Liver (tissue), 9 donors: ENCODE results near the gene NOP16. TPM values are rescaled to one million over a fixed set of nuclear protein-coding genes. Genes with fewer than 3 reads are reported as not detected.
A peak's percentile ranks its signal among the peaks of the same experiment; 100 is the strongest.

ENCODE experiments used
- DNase-seq: peaks from one replicate; pipeline ENCODE4 v3.0.0-alpha.2; 2017; ENCODE audit warnings: low spot score
- H3K27ac ChIP-seq, 2 donors: one replicate each; pipeline ENCODE4 v1.7.0; 2013; ENCODE audit warnings: inconsistent platforms in 2 of 2, low read length in 2 of 2, control low read depth in 1 of 2, low read depth in 1 of 2, mild to moderate bottlenecking in 1 of 2
- H3K27me3 ChIP-seq, 4 donors: one replicate each; pipeline versions ENCODE4 v1.6.1 to v1.7.0; 2013; ENCODE audit warnings: low read length in 3 of 4, inconsistent platforms in 1 of 4, mild to moderate bottlenecking in 1 of 4, moderate library complexity in 1 of 4; ENCODE audit not compliant: control insufficient read depth in 4 of 4, insufficient read depth in 4 of 4
- H3K36me3 ChIP-seq, 4 donors: one replicate each; pipeline versions ENCODE4 v1.6.1 to v1.7.0; 2013; ENCODE audit warnings: low read length in 3 of 4, mild to moderate bottlenecking in 3 of 4, low read depth in 1 of 4, moderate library complexity in 1 of 4; ENCODE audit not compliant: control insufficient read depth in 4 of 4, insufficient read depth in 3 of 4
- H3K4me1 ChIP-seq, 4 donors: one replicate each; pipeline versions ENCODE4 v1.6.1 to v1.7.0; 2013; ENCODE audit warnings: low read length in 3 of 4, mild to moderate bottlenecking in 3 of 4, moderate library complexity in 1 of 4; ENCODE audit not compliant: control insufficient read depth in 4 of 4, insufficient read depth in 4 of 4
- H3K4me3 ChIP-seq, 3 donors: one replicate each; pipeline versions ENCODE4 v1.6.1 to v1.7.0; 2013; ENCODE audit warnings: low read length in 3 of 3, control low read depth in 1 of 3, low read depth in 1 of 3, mild to moderate bottlenecking in 1 of 3
- H3K9ac ChIP-seq, 2 donors: one replicate each; pipeline ENCODE4 v1.7.0; 2013; ENCODE audit warnings: low read length in 2 of 2, mild to moderate bottlenecking in 2 of 2, moderate library complexity in 2 of 2, control low read depth in 1 of 2, low read depth in 1 of 2
- H3K9me3 ChIP-seq, 4 donors: one replicate each; pipeline versions ENCODE4 v1.6.1 to v1.7.0; 2013; ENCODE audit warnings: low read length in 3 of 4; ENCODE audit not compliant: control insufficient read depth in 4 of 4
- ATF3 ChIP-seq: IDR thresholded peaks from 2 replicates; pipeline ENCODE4 v1.6.1; 2016; ENCODE audit warnings: antibody characterized with exemption
- FOXA1 ChIP-seq: IDR thresholded peaks from 2 replicates; pipeline ENCODE4 v1.6.1; 2016; ENCODE audit warnings: antibody characterized with exemption
- GABPA ChIP-seq, 2 donors: IDR thresholded peaks in 1 of 2; conservative IDR thresholded peaks in 1 of 2; 2 replicates each; pipeline ENCODE4 v1.6.1; 2016; ENCODE audit warnings: antibody characterized with exemption in 2 of 2, mild to moderate bottlenecking in 1 of 2, moderate library complexity in 1 of 2
- HNF4A ChIP-seq, 2 donors: conservative IDR thresholded peaks; 2 replicates each; pipeline ENCODE4 v1.6.1; 2016; ENCODE audit warnings: antibody characterized with exemption in 2 of 2, mild to moderate bottlenecking in 2 of 2
- HNF4G ChIP-seq: IDR thresholded peaks from 2 replicates; pipeline ENCODE4 v1.6.1; 2016; ENCODE audit warnings: antibody characterized with exemption
- JUND ChIP-seq, 2 donors: IDR thresholded peaks; 2 replicates each; pipeline ENCODE4 v1.6.1; 2016; ENCODE audit warnings: antibody characterized with exemption in 2 of 2
- MAX ChIP-seq: IDR thresholded peaks from 2 replicates; pipeline ENCODE4 v1.6.1; 2016; ENCODE audit warnings: antibody characterized with exemption
- RAD21 ChIP-seq, 2 donors: IDR thresholded peaks; 2 replicates each; pipeline ENCODE4 v1.6.1; 2016; ENCODE audit warnings: antibody characterized with exemption in 2 of 2, mild to moderate bottlenecking in 2 of 2
- REST ChIP-seq: IDR thresholded peaks from 2 replicates; pipeline ENCODE4 v1.6.1; 2016; ENCODE audit warnings: antibody characterized with exemption, mild to moderate bottlenecking
- RXRA ChIP-seq, 2 donors: IDR thresholded peaks; 2 replicates each; pipeline ENCODE4 v1.6.1; 2017 to 2018; ENCODE audit warnings: antibody characterized with exemption in 2 of 2, mild to moderate bottlenecking in 1 of 2
- SP1 ChIP-seq: IDR thresholded peaks from 2 replicates; pipeline ENCODE4 v1.6.1; 2018; ENCODE audit warnings: antibody characterized with exemption, mild to moderate bottlenecking
- TAF1 ChIP-seq: conservative IDR thresholded peaks from 2 replicates; pipeline ENCODE4 v1.6.1; 2016; ENCODE audit warnings: antibody characterized with exemption, mild to moderate bottlenecking
- YY1 ChIP-seq: IDR thresholded peaks from 2 replicates; pipeline ENCODE4 v1.6.1; 2016; ENCODE audit warnings: antibody characterized with exemption, mild to moderate bottlenecking
- ZBTB33 ChIP-seq: IDR thresholded peaks from 2 replicates; pipeline ENCODE4 v1.6.1; 2016; ENCODE audit warnings: antibody characterized with exemption
- WGBS: extraction: QIAGEN DNeasy Blood & Tissue Kit; methylation state at CpG from one replicate; pipeline ENCODE4 v1.1.7; 2013; 5-methylcytosine and 5-hydroxymethylcytosine counted together
- polyA plus RNA-seq, 2 donors: library from polyadenylated mRNA; stranded (reverse) in 1 of 2; unstranded in 1 of 2; fragments of 200-250 nt in 1 of 2; fragments of >200 nt in 1 of 2; fragmentation: Nextera tagmentation in 1 of 2; extraction: Ambion mirVana in 1 of 2; gene quantifications; one replicate each; pipeline versions ENCODE4 v1.2.1 to v1.2.3, GENCODE V29; 2013 to 2015
- total RNA-seq, 2 donors: library from RNA; depleted of rRNA; stranded (reverse); fragments of >200 nt; gene quantifications; one replicate each; pipeline ENCODE4 v1.2.3, GENCODE V29; 2014
- donor health status: healthy.
- donor health status: healthy.
- donor health status: healthy.
- donor health status: healthy.
- donor health status: healthy.

NOP16 gene
- total and polyA plus RNA-seq, 4 donors, result 6.1 to 41.2 (median 17.2) TPM

- H3K27ac ChIP-seq, result no peak overlapping the region
- peaks cover 3 to 29% (median 24%) of the 10 kb centered on the region in 4 donors for H3K36me3 ChIP-seq
- H3K4me3 ChIP-seq, result no peak overlapping the region
- WGBS, result 90% methylated on average over 2 of the region's 2 CpGs
- peaks cover 9 to 45% (median 36%) of the 10 kb centered on the region in 4 donors for H3K4me1 ChIP-seq
- H3K9me3 ChIP-seq, result no peaks in the 10 kb centered on the region
- H3K27me3 ChIP-seq, result no peaks in the 10 kb centered on the region
- TF ChIP-seq TAF1 (no peak), HNF4A (conservative IDR thresholded peaks at IDR 0.05) (no peak), REST (no peak)
- no peak overlapping the region for H3K9ac ChIP-seq
- no peak for DNase-seq
Measured at GRCh38 chr5:176342766-176343458, 45.5 kb downstream of the NOP16 start.

GRCh38 chr5:176342158-176342483, 46.3 kb downstream of the NOP16 start:
- H3K36me3 ChIP-seq, result peaks cover 0 to 22% (median 20%) of the 10 kb centered on the region in 4 donors

GRCh38 chr5:176341325-176342157, 46.9 kb downstream of the NOP16 start:
- Histone ChIP-seq H3K27me3 (no peaks in the 10 kb centered on the region), H3K36me3 (peaks cover 0 to 20% (median 17%) of the 10 kb centered on the region in 4 donors), H3K4me1 (peaks cover 9 to 51% (median 39%) of the 10 kb centered on the region in 4 donors), H3K4me3 (no peak overlapping the region), H3K9me3 (no peaks in the 10 kb centered on the region), H3K27ac (peak overlapping the region; percentile 0 to 28), H3K9ac (no peak overlapping the region)
- DNase-seq, result peak; percentile 68
- WGBS, result 50% methylated on average over 2 of the region's 2 CpGs
- peak; percentile 65 for TF ChIP-seq HNF4G
- TF ChIP-seq HNF4A (conservative IDR thresholded peaks at IDR 0.05), result peak; percentile 77 to 84
- TF ChIP-seq TAF1, result no peak
- TF ChIP-seq SP1, result peak; percentile 65
- no peak for TF ChIP-seq ATF3
- TF ChIP-seq ZBTB33, result no peak
- TF ChIP-seq REST, result peak; percentile 20
- no peak for TF ChIP-seq YY1
- no peak for TF ChIP-seq JUND (IDR thresholded peaks at IDR 0.05)
- TF ChIP-seq GABPA (IDR thresholded peaks at IDR 0.05 in 1 of 2, conservative IDR thresholded peaks at IDR 0.05 in 1 of 2), result no peak

More at GRCh38 chr5:176342158-176342483, 46.3 kb downstream of the NOP16 start:
- Histone ChIP-seq H3K27me3 (no peaks in the 10 kb centered on the region), H3K9ac (no peak overlapping the region), H3K9me3 (no peaks in the 10 kb centered on the region), H3K4me3 (no peak overlapping the region), H3K4me1 (peaks cover 9 to 51% (median 39%) of the 10 kb centered on the region in 4 donors), H3K27ac (peak overlapping the region in 1 of 2 donors; percentile 28)
- TF ChIP-seq FOXA1 (no peak), RXRA (IDR thresholded peaks at IDR 0.05) (no peak), MAX (no peak), YY1 (no peak), RAD21 (IDR thresholded peaks at IDR 0.05) (no peak), GABPA (IDR thresholded peaks at IDR 0.05 in 1 of 2, conservative IDR thresholded peaks at IDR 0.05 in 1 of 2) (no peak), JUND (IDR thresholded peaks at IDR 0.05) (no peak), HNF4A (conservative IDR thresholded peaks at IDR 0.05) (no peak), ATF3 (no peak), HNF4G (no peak)
- DNase-seq, result no peak
- WGBS, result 91% methylated on average over 1 of the region's 1 CpG
